Stimulated activated CD4-positive, alpha-beta T cell treated with anti-CD3 and anti-CD28 coated beads, Interleukin-1b, Interleukin-23, amount 100 ng/mL, for 48 hours (primary cell): ENCODE results near the gene SLC27A1.
"Not testable (repeated sequence)": the region's sequence is repeated elsewhere in the genome, so short reads cannot be mapped to it uniquely, and the experiment has no call there.

Experiments used
- DNase-seq: peaks from one replicate; pipeline ENCODE4 v3.0.0-alpha.2; 2020

SLC27A1 gene

DNA sequence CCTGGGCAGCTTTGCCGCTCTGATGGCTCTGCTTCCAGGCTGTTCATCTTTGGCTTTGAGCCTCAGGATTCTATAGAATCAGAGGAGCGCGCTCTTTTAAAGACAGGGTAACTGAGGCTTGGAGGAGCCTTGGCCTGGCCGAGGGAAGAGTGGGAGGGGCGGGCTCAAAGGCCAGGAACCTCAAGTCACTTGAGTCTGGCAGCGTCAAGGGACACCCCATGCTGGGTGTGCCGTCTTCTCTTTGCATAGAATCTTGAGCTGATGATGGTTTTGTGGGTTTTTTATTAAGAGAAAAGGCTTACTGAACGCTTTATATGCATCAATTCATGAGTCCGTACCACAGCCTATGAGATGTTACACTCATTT is 42.2 kb downstream of the SLC27A1 start:
- DNase-seq: no peak

DNA sequence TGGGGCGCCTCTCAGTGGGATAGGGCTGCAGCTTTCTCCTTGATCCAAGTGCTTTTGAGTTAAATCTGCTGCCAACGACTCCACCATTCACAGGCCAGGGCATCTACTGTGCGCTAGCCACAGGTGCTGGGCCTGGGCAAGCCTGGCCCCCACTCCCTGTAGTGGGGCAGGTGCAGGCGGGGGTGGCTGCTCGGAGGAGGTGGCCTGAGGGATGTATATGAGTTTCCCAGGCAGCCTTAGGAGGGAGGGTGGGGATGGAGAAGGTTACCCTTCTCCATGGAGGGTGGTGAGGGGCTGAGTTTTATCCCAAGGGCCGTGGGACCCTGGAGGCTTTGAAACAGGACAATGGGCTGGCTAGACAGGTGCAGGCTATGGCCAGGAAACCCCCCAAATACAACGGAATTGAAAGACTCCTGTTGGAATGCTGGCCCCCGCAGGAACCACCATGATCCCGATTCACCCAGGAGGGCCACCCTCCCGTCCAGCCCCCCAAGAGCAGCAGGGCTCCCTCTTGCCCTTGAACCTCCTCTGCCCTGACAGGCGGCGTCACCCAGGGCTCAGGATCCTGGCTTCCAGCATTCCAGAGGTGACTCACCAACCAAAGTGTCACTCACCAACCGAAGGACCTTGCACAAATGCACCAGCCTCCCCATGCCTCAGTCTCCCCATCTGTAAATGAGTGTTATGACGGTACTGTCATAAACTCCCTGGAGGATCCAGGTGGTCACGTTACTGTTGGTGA is 45.3 kb downstream of the SLC27A1 start:
- DNase-seq: no peak

DNA sequence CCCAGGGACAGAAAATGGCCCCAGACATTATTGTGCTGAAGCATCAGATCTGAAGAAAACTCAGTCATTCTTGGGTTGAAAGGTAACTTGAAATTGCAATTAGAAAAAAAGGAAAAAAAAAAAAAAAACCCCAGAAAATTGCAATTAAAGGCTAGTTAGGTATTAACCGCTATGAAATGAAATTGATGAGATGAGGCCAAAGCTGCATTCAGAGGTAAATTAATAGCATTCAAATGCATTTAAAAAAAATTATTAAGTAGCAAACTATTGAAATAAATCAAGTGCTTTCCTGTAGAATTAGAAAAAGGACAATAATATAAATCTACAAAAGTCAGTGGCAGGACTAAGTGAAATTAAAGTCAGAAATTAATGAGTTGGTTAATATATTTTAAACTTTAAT is 47.6 kb downstream of the SLC27A1 start:
- DNase-seq: no peak

DNA sequence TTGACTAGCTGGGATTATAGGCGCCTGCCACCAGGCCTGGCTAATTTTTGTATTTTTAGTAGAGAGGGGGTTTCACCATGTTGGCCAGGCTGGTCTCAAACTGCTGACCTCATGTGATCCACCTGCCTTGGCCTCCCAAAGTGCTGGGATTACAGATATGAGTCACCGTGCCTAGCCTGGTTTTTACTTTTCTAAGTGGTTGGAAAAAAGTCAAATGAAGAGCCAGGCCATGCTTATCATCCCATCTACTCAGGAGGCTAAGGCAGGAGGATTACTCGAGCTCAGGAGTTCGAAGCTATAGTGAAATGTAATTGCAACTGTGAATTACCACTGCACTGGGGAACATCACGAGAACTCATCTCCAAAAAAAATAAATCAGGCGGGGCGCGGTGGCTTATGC is 48.3 kb downstream of the SLC27A1 start:
- not testable (repeated sequence) for DNase-seq

DNA sequence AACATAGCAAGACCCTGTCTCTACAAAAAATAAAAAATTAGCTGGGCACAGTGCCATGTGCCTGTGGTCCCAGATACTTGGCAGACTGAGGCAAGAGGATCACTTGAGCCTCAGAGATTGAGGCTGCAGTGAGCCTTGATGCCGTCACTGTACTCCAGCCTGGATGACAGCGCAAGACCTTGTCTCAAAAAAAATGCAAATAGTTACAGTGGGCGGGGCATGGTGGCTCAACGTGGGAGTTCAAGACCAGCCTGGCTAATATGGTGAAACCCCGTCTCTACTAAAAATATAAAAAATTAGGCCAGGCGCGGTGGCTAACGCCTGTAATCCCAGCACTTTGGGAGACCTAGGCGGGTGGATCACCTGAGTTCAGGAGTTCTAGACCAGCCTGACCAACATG is 49.6 kb downstream of the SLC27A1 start:
- no peak for DNase-seq

DNA sequence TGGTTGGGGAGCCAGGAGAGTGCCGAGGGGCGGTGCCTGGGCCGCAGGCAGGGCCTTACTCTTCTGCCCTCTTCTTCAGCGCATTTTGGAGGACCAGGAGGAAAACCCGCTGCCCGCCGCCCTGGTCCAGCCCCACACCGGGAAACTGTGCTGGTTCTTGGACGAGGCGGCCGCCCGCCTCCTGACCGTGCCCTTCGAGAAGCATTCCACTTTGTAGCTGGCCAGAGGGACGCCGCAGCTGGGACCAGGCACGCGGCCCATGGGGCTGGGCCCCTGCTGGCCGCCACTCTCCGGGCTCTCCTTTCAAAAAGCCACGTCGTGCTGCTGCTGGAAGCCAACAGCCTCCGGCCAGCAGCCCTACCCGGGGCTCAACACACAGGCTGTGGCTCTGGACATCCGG is 50.5 kb downstream of the SLC27A1 start:
- DNase-seq: no peak

DNA sequence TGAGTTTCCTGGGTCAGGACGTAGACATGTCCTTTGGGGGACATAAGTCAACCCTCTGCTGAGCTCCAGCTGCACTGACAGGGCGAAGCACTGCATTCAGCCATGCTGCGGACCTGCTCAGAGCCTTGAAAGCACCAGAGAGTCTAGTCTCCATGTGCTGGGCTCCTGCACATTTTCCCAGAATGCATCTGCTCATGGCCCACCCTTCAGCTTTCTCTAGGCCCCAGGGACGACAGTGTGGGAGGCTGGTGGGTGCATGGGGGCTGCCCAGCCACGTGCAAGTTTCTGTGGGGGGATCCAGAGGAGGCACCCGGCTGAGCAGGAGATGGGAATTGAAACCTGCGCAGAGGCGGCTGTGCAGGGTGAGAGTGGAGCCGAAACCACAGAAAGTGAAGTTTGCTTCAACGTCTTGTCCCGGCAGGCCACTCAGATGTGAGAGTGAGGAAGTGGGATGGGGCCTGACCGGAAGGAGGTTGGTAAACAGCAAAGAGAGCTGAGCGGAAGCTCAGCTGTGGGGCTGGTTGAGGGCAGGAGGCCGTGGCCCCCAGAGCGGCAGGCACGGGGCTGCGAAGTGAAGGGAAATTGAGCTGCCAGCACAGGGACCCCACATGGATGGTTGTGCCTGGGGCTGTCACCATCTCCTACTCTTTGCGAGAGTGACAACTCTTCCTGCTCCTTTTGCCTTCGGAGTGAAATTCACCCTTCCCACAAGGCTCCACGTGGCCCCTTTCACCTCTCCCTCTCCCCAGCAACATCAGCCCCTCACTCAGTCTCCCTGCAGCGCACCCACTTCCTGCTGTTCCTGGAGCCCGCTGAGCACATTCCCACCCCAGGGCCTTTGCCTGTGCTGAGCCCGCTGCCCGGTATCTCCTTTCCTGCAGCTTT is 52.9 kb downstream of the SLC27A1 start:
- DNase-seq: peak; percentile 59

DNA sequence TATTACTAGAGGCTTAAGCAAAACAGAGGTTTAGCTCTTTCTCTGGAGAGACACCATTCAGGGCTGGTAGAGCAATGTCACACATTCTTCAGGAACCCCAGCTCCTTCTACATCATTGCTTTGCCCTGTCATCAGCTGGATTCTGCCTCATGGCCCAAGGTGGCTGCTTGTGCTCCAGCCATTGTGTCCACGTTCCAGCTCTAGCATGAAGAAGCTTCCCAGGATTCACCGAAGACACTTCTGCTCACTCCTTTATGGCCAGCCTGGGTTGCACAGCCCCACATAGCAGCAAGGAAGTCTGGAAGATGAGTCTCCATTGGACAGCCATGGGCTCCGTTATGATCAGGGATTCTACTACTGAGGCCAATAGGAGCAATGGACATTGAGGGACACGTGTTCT is 54.3 kb downstream of the SLC27A1 start:
- DNase-seq: no peak

DNA sequence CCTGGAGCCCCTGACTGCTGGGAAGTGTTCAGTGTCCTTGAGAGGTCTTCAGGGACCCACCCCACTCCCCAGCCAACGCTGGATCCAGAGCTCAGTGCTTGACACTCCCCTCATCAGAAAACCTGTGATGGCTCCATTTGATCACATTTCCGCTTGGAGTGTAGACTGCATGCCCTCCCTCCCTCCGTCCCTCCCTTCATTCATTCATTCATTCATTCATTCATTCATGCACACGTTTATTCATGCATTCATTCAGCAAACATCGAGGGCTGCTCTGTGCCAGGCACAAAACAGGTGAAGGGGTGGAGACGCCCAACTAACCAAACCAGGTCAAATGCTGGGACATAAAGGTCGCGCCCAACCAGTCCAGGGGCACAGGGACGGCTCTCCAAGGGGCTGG is 54.8 kb downstream of the SLC27A1 start:
- no peak for DNase-seq

DNA sequence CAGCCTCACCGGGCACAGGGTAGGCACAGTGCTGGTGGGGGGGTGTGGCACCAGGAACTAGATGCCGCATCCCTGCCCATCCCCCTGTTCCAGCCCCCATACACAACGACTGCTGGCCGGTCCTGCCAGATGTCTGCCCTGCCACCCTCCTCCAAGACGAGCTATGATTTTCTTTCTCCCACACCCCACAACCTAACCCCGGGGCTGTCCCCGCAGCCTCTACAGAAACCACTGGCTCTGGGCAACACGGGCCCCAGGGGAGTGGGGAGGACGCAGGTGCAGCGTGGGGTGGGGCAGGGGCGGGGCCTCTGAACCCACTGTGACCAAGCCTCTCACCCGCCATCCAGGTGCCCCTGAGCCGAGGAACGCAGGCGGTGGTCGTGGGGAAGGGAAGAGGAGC is 56.6 kb downstream of the SLC27A1 start:
- peak; percentile 14 for DNase-seq

DNA sequence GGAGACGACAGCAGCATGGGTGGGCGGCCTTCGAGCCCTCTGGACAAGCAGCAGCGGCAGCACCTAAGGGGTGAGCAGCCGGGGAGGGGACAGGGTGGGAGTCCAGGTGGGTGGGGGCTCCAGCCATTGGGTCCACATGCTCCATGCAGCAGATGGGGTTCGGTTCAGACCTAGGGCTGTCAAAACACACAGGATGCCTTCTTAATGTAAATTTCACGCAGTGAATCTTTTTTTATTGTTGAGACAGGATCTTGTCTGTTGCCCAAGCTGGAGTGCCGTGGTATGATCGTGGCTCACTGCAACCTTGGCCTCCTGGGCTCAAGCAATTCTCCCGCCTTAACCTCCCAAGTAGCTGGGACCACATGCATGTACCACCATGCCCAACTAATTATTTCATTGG is 57.0 kb downstream of the SLC27A1 start:
- no peak for DNase-seq

DNA sequence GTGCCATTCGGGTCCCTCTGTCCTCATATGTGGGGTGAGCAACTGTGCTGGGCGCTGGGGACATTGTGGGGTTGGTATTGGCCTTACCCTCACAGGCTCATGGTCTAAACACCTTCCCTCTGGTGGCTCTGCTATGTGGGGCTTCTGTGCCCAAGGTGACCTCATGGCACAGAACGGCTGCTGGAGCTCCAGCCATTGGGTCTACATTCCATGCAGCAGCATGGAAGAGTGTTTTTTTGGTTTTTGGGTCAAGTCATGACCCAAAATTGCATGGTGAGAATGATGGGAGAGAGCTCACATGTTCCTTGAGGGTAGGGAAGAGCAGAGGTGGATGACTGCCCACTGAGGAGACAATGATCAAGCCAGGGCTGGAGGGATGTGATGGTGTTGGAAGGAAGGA is 58.3 kb downstream of the SLC27A1 start:
- no peak for DNase-seq

DNA sequence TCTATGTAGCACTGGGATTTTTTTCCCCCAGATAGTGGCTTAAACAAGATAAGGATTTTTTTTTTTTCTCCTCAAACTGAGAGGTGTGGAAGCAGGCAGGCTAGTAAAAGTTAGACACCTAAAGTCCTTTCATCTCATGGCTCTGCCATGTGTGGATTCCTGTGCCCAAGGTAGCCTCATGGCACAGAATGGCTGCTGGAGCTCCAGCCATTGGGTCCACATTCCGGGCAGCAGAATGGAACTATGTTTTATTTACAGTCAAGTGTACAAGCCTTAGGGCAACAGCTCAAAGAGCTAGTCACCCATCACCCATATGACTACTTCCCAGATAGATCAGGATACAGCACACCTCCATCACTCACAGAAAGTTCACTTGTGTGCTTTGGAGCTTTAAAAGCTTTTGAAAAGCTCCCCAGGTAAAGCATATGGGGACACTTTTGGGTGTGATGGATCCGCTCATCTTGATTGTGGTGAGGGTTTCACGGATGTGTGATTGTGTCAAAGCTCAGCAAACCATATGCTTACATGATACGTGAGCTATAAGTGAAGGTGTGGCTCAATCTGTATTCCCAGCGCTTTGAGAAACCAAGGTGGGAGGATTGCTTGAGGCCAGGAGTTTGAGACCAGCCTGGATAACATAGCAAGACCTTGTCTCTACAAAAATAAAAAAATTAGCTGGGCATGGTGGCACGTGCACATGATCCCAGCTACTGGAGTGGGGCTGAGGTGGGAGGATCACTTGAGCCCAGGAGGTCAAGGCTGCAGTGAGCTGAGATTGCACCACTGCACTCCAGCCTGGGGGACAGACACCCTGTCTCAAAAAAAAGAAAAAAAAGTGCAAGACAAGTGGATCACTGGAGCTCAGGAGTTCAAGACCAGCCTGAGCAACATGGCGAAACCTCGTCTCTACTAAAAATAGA is 59.2 kb downstream of the SLC27A1 start:
- no peak for DNase-seq

DNA sequence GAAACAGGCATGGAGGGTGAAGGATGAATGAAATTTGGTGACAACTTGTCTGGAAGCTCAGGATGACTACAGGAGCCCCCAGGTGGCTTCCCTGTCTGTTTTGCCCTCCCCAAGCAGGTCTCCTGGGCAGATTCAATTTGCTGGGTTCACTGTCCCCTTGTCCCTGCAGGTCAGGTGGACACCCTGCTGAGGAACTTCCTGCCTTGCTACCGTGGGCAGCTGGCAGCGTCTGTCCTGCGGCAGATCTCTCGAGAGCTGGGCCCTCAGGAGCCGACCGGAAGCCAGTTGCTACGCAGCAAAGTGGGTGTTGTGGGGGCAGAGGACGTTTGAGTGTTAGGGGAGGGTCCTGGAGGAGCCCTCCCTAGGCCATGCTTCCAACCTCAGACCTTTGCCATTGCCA is 60.3 kb downstream of the SLC27A1 start:
- DNase-seq: no peak

DNA sequence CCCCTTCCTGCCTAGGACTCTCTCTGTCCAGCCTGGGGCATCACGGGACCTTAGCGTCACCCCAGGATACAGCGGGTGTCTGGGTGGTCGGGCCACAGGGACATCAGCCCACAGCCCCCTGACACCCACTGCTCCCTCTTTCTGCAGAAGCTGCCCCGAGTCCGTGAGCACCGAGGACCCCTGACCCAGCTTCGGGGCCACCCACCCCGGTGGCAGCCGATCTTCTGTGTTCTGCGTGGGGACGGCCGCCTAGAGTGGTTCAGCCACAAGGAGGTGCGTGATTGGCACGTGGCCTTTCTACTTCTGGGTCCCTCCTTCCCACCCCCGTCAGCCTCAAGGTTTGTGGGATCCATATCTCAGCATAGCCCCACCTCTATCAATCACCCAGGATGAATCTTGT is 61.8 kb downstream of the SLC27A1 start:
- DNase-seq: no peak

DNA sequence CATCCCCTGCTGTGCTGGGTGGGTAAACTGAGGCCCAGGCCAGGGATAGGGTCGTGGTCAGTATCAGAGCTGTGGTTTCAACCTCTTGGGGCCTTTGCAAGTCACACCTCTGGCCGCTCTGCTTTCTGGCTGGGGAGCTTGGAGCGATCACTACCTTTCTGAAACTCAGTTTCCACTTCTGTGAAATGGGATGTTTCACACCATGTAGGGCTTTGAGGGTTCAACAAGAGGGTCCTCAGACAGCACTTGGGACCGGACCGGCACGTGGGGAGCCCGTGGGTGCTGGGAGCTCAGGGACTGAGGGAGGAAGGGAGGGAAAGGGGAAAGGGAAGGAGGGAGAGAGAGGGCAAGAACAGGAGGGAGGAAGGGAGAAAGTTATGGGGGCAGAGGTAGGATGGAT is 62.2 kb downstream of the SLC27A1 start:
- DNase-seq: no peak

DNA sequence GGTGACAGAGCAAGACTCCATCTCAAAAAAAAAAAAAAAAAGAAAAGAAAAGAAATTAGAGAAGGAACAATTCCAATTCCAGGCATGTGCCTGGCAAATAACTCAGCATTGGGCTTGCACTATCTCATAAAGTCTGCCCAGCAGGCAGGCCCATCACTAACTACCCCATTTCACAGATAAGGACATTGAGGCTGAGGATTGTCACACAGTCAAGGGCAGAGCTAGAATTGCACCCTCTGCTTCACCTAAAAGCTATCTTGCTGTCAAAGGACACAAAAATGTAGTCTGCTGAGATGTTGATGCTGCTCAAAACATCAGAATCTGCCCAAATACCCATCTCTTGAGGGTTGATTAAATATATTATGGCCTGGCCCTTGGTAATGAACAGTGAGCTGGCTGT is 64.4 kb downstream of the SLC27A1 start:
- DNase-seq: no peak

DNA sequence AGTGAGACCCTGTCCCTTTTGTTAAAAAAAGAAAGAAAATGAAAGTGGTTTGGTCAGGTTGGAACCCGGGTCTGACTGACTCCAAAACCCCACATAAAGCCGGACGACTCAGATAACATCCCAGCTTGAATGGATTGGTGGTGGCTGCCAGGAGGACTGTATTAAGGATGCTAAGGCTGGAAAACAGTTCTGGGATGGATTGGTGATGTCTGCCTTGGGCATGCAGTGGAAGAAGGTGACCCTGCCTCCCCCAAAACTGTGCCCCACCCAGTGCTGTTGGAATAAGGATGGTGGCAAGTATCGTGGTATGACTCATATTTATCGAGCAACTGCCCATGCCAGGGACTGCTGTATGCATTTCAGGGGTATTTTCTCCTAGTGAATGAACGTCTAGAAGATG is 66.6 kb downstream of the SLC27A1 start:
- no peak for DNase-seq

DNA sequence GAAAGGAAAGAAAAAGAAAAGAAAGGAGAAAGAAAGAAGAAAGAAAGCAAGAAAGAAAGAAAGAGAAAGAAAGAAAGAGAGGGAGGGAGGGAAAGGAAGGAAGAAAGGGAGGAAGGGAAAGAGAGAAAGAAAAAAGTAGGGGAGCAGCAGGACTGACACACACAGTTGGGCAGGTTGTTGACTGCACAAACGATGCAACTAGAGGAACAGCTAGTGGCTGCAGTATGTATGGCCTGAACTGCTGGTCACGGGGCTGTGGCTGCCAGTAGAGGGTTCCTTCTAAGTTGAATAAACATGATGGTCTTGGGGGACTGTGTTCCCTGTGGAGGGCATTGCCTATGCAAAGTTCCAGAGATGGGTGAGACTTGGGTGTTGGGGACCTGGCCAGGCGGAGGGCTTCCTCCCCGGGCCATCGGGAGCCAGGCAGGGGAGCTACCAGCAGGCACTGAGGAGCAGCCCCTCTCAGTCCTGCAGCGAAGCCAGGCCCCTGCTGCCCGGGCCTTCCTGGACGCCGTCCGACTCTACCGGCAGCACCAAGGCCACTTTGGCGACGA is 68.4 kb downstream of the SLC27A1 start:
- no peak for DNase-seq

DNA sequence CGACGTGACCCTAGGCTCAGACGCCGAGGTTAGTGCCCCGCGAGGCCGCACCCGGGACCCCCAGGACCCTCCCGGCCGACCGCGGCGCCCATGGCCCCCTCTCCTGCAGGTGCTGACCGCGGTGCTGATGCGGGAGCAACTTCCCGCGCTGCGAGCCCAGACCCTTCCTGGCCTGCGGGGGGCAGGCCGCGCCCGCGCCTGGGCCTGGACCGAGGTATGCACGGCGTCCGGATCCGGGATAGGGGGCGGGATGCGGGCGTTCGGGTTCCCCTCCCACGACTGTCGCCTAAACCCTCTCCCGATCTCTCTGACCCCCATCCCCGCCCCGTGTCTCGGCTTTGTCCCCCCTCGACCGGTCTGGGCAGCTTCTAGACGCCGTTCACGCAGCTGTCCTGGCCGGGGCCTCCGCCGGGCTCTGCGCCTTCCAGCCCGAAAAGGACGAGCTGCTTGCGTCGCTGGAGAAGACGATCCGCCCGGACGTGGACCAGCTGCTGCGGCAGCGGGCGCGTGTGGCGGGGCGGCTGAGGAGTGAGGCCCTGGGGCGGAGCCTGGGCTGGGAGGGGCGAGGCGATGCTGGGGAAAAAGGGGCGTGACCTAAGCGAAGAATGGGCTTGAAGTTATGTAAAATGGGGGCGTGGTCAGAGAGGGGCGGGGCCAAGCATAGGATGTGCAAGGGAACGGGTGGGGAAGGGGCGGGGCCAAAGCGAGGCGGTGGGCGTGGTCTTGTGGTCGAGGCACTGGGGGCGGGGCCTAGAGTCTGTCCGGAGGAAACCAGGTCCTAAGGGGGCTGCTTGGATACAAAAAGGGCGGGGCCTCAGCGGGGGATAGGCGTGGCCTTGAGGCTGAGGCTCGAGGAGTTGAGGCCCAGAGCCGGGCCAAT is 69.2 kb downstream of the SLC27A1 start:
- DNase-seq: peak; percentile 98

DNA sequence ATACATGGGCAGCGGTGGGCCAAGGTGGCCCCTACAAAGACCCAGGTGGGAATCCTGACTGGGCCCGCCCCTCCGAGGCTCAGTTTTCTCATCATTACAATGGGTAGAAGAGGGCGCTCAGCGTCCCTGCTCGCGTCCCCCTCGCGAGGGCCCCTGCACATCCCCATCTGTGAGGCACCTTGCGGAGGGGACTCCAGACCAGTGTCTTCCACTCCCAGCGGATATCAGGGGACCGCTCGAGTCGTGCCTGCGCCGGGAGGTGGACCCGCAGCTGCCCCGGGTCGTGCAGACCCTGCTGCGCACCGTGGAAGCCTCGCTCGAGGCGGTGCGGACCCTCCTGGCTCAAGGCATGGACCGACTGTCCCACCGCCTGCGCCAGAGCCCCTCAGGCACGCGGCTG is 69.8 kb downstream of the SLC27A1 start:
- no peak for DNase-seq

DNA sequence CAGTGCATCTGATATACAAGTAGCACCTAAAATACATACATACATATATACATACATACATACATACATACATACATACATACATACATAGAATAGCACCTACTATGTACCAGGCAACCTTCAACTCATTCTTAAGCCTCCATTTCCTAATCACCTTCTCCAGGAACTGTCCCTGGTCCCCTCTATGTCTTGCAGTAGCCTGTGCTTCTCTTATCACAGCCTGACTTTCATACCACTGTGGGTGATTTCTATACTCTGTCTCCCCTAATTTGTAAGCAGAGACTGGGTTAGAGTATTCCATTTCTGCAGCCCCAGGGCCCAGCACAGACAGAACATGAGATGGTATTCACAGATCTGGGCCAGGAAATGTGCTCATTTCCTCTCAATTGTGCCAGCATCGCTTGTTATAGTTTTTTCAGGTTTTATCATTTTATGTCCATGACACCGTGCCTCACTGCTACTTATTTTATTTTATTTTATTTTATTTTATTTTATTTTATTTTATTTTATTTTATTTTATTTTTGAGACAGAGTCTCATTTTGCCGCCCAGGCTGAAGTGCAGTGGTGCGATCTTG is 70.9 kb downstream of the SLC27A1 start:
- DNase-seq: no peak
